B cell (primary cell): Measurements from ENCODE around the gene GATAD2B. TPM values are rescaled to one million over a fixed set of nuclear protein-coding genes. Genes with fewer than 3 reads are reported as not detected.

Experiments used
- ATAC-seq: fragments of 200-7000 bp; cut with Tn5 transposase; one replicate; pipeline ENCODE4 v1.10.0; 2021; ENCODE audit warnings: low read depth, mild to moderate bottlenecking, moderate number of reproducible peaks, moderate library complexity
- CTCF ChIA-PET: fragments of 350-600 bp; sonication (Branson Sonifier 250); formaldehyde crosslinking; loops from one replicate; lab custom pipeline; 2021; ENCODE audit warnings: antibody characterized with exemption, inconsistent platforms; lab: Charles Lee
- POLR2A ChIA-PET: fragments of 350-600 bp; sonication (Branson Sonifier 250); formaldehyde crosslinking; loops from one replicate; lab custom pipeline; 2021; ENCODE audit warnings: antibody characterized with exemption; lab: Charles Lee
- DNase-seq: peaks from one replicate; pipeline ENCODE4 v3.0.0; 2013
- H2AFZ ChIP-seq: 2 replicates; pipeline ENCODE4 v1.6.1; 2012; ENCODE audit warnings: mild to moderate bottlenecking, low read depth, low read length; ENCODE audit not compliant: insufficient read depth, poor library complexity, severe bottlenecking
- H3K27ac ChIP-seq, 2 donors: 1 replicate in 1 of 2; 2 replicates in 1 of 2; pipeline ENCODE4 v1.5.1; 2012 to 2013; ENCODE audit warnings: low read length in 2 of 2, mild to moderate bottlenecking in 2 of 2, moderate library complexity in 1 of 2
- H3K27me3 ChIP-seq, 4 experiments: fragments of 200-600 bp in 1 of 4; sonication (generic) in 1 of 4; replicated peaks in 1 of 4; 1 replicate in 2 of 4; 2 replicates in 2 of 4; pipeline versions ENCODE4 v1.6.1 to v1.7.0; 2013 to 2016; ENCODE audit warnings: low read length in 3 of 4, mild to moderate bottlenecking in 2 of 4, mixed read lengths in 1 of 4, moderate library complexity in 1 of 4; ENCODE audit not compliant: insufficient read depth in 4 of 4, control insufficient read depth in 3 of 4; ENCODE audit errors: control extremely low read depth in 1 of 4
- H3K36me3 ChIP-seq, 2 experiments: replicated peaks in 1 of 2; 1 replicate in 1 of 2; 2 replicates in 1 of 2; pipeline versions ENCODE4 v1.6.1 to v1.7.1; 2013; ENCODE audit warnings: low read length in 1 of 2; ENCODE audit not compliant: insufficient read depth in 2 of 2, control insufficient read depth in 1 of 2; ENCODE audit errors: control extremely low read depth in 1 of 2, extremely low read depth in 1 of 2
- H3K4me1 ChIP-seq, 2 donors: fragments of 200-600 bp in 1 of 2; sonication (generic) in 1 of 2; 1 replicate in 1 of 2; 2 replicates in 1 of 2; pipeline versions ENCODE4 v1.5.1 to v1.6.1; 2013 to 2017; ENCODE audit warnings: low read length in 2 of 2; ENCODE audit not compliant: control insufficient read depth in 2 of 2, insufficient read depth in 2 of 2
- H3K4me2 ChIP-seq: replicated peaks from 2 replicates; pipeline ENCODE3; 2012; ENCODE audit warnings: mild to moderate bottlenecking, low read depth, low read length; ENCODE audit not compliant: poor library complexity, severe bottlenecking
- H3K4me3 ChIP-seq, 5 experiments: fragments of 200-600 bp in 1 of 5; sonication (generic) in 1 of 5; 1 replicate in 3 of 5; 2 replicates in 2 of 5; pipeline versions ENCODE4 v1.5.1 to v1.7.0; 2011 to 2016; ENCODE audit warnings: low read length in 4 of 5, mild to moderate bottlenecking in 4 of 5, low read depth in 2 of 5, control low read depth in 1 of 5, moderate library complexity in 1 of 5; ENCODE audit not compliant: insufficient read depth in 1 of 5; ENCODE audit errors: control extremely low read depth in 1 of 5, extremely low read depth in 1 of 5
- H3K79me2 ChIP-seq: fragments of 200-600 bp; sonication (generic); one replicate; pipeline ENCODE4 v1.6.0; 2016; ENCODE audit warnings: low read length; ENCODE audit not compliant: control insufficient read depth, insufficient read depth
- H3K9ac ChIP-seq: fragments of 200-600 bp; sonication (generic); 2 replicates; pipeline ENCODE4 v1.6.1; 2017; ENCODE audit warnings: mild to moderate bottlenecking, low read length, moderate library complexity
- H3K9me3 ChIP-seq, 3 donors: one replicate each; pipeline versions ENCODE4 v1.6.1 to v1.7.1; 2013; ENCODE audit warnings: low read length in 2 of 3; ENCODE audit not compliant: control insufficient read depth in 2 of 3, insufficient read depth in 1 of 3; ENCODE audit errors: control extremely low read depth in 1 of 3
- H4K20me1 ChIP-seq: 2 replicates; pipeline ENCODE4 v1.6.0; 2012; ENCODE audit warnings: mild to moderate bottlenecking, low read length; ENCODE audit not compliant: insufficient read depth, control insufficient read depth, poor library complexity, severe bottlenecking
- H3K27ac Mint-ChIP-seq: one replicate; pipeline ENCODE4 v1.8.0; 2021; ENCODE audit warnings: mixed read lengths
- H3K27me3 Mint-ChIP-seq: one replicate; pipeline ENCODE4 v1.8.0; 2021; ENCODE audit warnings: mixed read lengths
- H3K4me1 Mint-ChIP-seq: one replicate; pipeline ENCODE4 v1.8.0; 2021; ENCODE audit warnings: mixed read lengths
- H3K4me3 Mint-ChIP-seq: one replicate; pipeline ENCODE4 v1.8.0; 2021; ENCODE audit warnings: mixed read lengths
- H3K9me3 Mint-ChIP-seq: one replicate; pipeline ENCODE4 v1.8.0; 2022; ENCODE audit warnings: mixed read lengths; ENCODE audit not compliant: insufficient read depth
- CTCF ChIP-seq: fragments of 200-600 bp; IDR thresholded peaks from one replicate; pipeline ENCODE4 v1.8.0; 2022; ENCODE audit warnings: antibody characterized with exemption, mild to moderate bottlenecking
- EZH2 ChIP-seq: IDR thresholded peaks from 2 replicates; pipeline ENCODE4 v1.6.1; 2012; ENCODE audit warnings: borderline replicate concordance, low read depth, mild to moderate bottlenecking, moderate library complexity, low read length; ENCODE audit not compliant: insufficient read depth, poor library complexity, severe bottlenecking
- WGBS: methylation state at CpG from one replicate; pipeline ENCODE4 v1.1.5; 2013; ENCODE audit warnings: missing lambda C conversion rate; ENCODE audit not compliant: insufficient coverage; 5-methylcytosine and 5-hydroxymethylcytosine counted together
- intact Hi-C: fragments of 100-400 bp; cut with micrococcal nuclease; formaldehyde crosslinking; loops from one replicate; pipeline ENCODE4 v1.10.0; 2022
- polyA plus RNA-seq: library from polyadenylated mRNA; depleted of rRNA; stranded (reverse); fragments of >200 nt; gene quantifications from 2 replicates; pipeline ENCODE4 v1.2.3, GENCODE V29; 2012
- total RNA-seq, 2 donors: library from RNA; stranded (reverse); fragments of 120-200 nt in 1 of 2; gene quantifications; 1 replicate in 1 of 2; 2 replicates in 1 of 2; pipeline versions ENCODE4 v1.2.3 to v1.2.4, GENCODE V29; 2013 to 2022

The GATAD2B gene
- total and polyA plus RNA-seq, 2 donors (not counting 1 experiment from before 2014, with no cell fraction given) = 16.7 to 105 TPM

- peaks cover 38% of the 10 kb centered on the region for H3K79me2 ChIP-seq
- Mint-ChIP-seq H3K27ac (peak overlapping the region; percentile 50), H3K9me3 (no peaks in the 10 kb centered on the region), H3K4me1 (peaks cover 6% of the 10 kb centered on the region), H3K27me3 (no peaks in the 10 kb centered on the region), H3K4me3 (no peak overlapping the region)
- H3K9me3 ChIP-seq = no peaks in the 10 kb centered on the region
- H3K9ac ChIP-seq = no peak overlapping the region
- CTCF ChIA-PET = interaction anchor here (0.9 kb wide), 1 partner anchor 139 kb away, joined by 3 read pairs; no protein-coding TSS in a partner anchor
- ATAC-seq = no peak
- no peak overlapping the region for H3K4me2 ChIP-seq
- WGBS = 94% methylated on average over 11 of the region's 12 CpGs
- peaks cover 53% of the 10 kb centered on the region for H4K20me1 ChIP-seq
- DNase-seq = no peak
- H3K27ac ChIP-seq = no peak overlapping the region
- TF ChIP-seq CTCF (no peak), EZH2 (no peak)
- no peaks in the 10 kb centered on the region for H3K27me3 ChIP-seq
- H3K4me1 ChIP-seq = no peaks in the 10 kb centered on the region
- peaks cover 14 to 92% of the 10 kb centered on the region in 2 experiments for H3K36me3 ChIP-seq
- POLR2A ChIA-PET = no interaction called here
- no peak overlapping the region for H3K4me3 ChIP-seq
- intact Hi-C loops = no loop called here
- H2AFZ ChIP-seq = no peak overlapping the region
These were observed 13.4 kb upstream of the GATAD2B start for GRCh38 chr1:153936011-153936802.

- Mint-ChIP-seq H3K4me3 (no peak overlapping the region), H3K9me3 (no peaks in the 10 kb centered on the region), H3K27ac (no peak overlapping the region), H3K27me3 (no peaks in the 10 kb centered on the region), H3K4me1 (no peaks in the 10 kb centered on the region)
- DNase-seq = no peak
- Histone ChIP-seq H3K9ac (no peak overlapping the region), H2AFZ (no peak overlapping the region), H3K4me3 (no peak overlapping the region), H4K20me1 (peaks cover 46% of the 10 kb centered on the region), H3K4me2 (no peak overlapping the region), H3K9me3 (no peaks in the 10 kb centered on the region), H3K27me3 (no peaks in the 10 kb centered on the region), H3K27ac (no peak overlapping the region), H3K79me2 (peaks cover 26% of the 10 kb centered on the region), H3K36me3 (peaks cover 6 to 92% of the 10 kb centered on the region in 2 experiments), H3K4me1 (no peaks in the 10 kb centered on the region)
- ATAC-seq = no peak
- WGBS = 99% methylated on average over 9 of the region's 9 CpGs
- no peak for TF ChIP-seq CTCF
- no peak for TF ChIP-seq EZH2
- intact Hi-C loops = no loop called here
- ChIA-PET CTCF (interaction anchor here (0.7 kb wide), 1 partner anchor 11 kb away, joined by 3 read pairs; no protein-coding TSS in a partner anchor), POLR2A (interaction anchor here (0.7 kb wide), 1 partner anchor 11 kb away, joined by 3 read pairs; no protein-coding TSS in a partner anchor)
These were observed 12.0 kb upstream of the GATAD2B start for GRCh38 chr1:153934746-153935145.
